EH (cell line): ENCODE data around the gene EMC9.
A peak's percentile ranks its signal among the peaks of the same experiment; 100 is the strongest.

Experiments
- DNase-seq: peaks from one replicate; pipeline ENCODE4 v3.0.0-alpha.2; 2015; ENCODE audit warnings: low read depth

Gene EMC9, protein sequence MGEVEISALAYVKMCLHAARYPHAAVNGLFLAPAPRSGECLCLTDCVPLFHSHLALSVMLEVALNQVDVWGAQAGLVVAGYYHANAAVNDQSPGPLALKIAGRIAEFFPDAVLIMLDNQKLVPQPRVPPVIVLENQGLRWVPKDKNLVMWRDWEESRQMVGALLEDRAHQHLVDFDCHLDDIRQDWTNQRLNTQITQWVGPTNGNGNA

GRCh38 chr14:24141097-24141880 lies at the start of gene EMC9:
EMC9 (minus strand) TSS chr14:24141591; CDS start chr14:24141304, 287 bp downstream.
- peak; percentile 100 for DNase-seq

GRCh38 chr14:24190416-24190815 lies 49.0 kb upstream of the EMC9 start:
- DNase-seq = no peak

GRCh38 chr14:24189460-24189859 lies 48.1 kb upstream of the EMC9 start:
- DNase-seq = no peak

GRCh38 chr14:24189059-24189375 lies 47.6 kb upstream of the EMC9 start:
- DNase-seq = no peak

- peak; percentile 98 for DNase-seq
Measured at GRCh38 chr14:24188251-24189058, 47.1 kb upstream of the EMC9 start, which contains the start of gene IPO4. IPO4 (minus strand) TSS chr14:24188816; CDS start chr14:24188787, 29 bp downstream.

GRCh38 chr14:24187539-24187915 lies 46.1 kb upstream of the EMC9 start:
- no peak for DNase-seq

DNA sequence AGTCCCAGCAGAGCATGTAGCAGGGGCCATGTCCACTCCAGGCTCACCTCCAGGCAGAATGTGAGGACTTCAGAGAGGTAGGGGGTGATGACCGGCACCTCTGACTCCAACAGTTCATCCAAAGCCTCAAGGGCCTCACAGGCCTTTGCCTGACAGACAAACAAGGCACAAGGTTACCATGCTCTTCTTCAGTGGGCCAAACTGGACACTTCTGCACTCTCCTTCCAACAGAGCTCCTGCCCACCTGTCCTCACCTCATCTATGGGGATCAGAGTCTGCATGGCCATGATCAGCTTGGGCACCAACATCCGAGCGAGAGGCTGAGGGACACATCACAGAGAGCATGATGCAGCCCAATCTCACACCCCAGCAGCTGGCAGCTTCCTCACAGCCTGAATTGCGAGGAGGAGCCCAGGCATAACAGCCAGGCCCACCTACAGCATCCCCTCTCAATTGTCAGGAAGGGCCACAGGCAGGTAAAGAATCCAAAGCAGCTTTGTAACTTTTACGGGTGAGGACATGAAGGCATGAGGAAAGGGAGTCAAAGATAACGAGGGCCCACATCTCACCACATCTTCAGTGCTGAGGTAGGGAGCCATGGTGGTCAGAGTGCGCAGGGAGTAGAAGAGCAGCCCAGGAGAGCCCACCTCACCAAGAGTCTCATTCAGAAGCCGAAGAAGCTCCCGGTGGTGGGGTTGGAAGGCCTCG lies 45.6 kb upstream of the EMC9 start:
- DNase-seq = no peak

DNA sequence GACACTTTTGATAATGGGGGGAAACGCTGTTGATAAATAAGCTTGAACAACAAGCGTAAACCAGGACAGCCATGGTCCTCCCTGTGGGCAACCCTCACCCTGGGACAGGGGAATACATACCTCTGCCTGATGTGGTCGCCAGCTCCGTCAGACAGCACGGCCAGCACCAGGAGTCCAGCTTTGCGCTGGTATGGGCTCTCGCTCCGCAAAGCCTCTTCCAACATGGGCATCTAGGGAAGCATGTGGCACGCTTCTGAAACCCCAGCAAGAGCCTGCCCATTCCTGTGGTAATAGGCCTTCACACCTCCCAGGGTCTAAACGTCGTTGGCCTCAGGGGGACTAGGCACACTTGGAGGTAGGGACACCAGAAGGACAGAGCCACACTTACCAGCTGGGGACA lies 44.4 kb upstream of the EMC9 start:
- DNase-seq = no peak

GRCh38 chr14:24185026-24185425 lies 43.6 kb upstream of the EMC9 start:
- DNase-seq = no peak

DNA sequence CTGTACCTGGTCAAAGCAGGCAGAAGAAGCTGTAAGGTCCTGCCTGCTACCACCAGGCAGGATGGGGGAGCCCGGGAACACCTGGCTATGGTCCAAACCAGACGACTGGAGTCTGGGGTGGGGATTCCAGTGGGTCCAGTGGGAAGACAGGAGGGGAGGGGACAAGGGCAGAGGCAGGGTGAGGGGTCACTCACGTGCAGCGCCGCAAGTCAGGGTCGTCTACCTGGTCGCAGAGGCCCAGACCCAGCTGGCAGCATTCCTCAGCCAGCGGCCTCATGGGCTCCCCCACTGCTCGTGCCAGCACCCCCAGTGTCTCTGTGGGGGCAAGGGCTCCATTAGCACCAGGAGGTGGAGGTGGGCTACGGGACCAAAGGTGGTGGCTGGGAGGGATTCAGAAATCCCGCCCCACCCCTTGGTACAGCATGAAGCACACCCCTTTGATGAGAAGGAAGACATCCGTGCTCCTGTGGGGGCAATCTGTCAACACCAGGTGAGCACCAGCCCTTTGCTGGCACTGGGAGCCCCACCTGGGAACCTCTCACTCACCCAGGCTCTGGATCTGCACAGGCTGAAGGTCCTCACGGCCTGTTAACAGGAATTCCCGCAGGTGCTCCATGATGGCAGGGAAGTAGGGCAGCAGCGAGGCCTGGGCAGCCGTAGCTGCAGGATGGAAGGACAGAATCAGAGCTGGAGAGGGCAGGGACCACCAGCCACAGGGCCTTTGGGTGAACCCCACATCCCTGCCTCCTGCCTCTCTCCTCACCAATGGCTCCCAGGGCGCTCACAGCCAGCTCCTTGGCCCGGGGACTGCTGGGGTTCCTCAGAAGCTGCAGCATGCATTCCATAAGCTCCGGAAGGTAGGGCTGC lies 42.9 kb upstream of the EMC9 start:
- no peak for DNase-seq

DNA sequence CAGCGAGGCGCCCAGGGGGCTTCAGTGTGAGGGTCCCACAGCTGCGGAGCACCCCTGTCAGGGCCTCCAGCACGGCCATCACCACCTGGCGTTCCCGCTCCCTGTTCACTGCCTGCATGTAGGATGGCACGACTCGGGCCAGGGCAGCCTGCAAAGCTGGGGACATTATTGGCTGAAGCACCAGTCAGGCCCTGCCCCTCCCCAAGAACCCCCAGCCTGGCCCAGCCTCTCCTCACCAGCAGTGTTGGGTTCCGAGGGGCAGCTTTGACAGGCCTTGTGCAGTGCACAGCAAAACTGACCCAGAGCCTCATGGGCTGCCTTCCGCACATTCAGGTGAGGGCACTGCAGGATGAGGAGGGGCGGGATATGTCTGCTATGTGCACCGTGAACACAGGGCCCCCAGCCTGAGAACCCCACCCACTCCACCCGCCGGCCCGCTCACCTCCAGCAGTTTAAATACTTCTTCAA lies 41.7 kb upstream of the EMC9 start:
- no peak for DNase-seq

GRCh38 chr14:24182110-24182882 lies 40.9 kb upstream of the EMC9 start:
- no peak for DNase-seq

GRCh38 chr14:24181371-24182077 lies 40.1 kb upstream of the EMC9 start:
- DNase-seq = no peak

DNA sequence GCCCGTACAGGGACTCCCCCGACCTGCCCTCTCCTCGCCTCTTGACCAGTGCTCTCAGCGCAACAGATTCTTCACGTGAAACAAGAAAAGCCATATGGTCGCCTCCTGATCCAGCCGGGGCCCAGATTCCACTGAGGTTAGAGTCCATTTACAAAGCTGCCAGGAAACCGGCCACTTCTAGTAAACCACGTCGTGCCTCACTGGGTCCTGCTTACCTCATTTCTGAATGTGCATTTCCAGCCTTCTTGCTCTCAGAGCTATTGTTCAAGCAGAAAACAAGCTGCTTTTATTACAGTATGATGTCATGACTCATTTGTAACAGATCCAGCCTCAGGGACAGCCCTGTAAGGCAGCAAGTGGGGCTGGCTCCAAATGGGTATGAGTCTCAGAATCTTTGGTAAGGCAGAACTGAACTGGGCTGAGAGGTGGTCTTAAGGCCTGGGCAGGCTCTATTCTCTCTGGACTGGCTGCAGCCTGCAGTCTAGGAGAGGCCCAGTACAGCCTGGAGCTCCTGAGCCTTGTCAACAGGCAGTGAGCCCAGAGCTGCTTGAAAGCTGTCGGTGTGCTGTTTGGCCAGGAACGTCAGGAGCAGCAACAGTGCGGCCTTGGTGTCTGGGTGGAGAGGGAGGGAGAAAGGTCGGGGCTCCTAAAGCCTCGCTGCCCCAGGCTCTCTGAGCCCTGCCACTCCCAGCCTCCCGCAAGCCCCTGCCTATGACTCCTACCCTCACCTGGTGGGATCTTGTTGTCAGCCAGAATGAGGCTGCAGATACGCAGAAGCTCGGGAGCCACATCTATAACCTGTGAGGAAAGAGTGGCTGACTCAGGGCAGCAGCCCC lies 38.8 kb upstream of the EMC9 start:
- peak; percentile 82 for DNase-seq

DNA sequence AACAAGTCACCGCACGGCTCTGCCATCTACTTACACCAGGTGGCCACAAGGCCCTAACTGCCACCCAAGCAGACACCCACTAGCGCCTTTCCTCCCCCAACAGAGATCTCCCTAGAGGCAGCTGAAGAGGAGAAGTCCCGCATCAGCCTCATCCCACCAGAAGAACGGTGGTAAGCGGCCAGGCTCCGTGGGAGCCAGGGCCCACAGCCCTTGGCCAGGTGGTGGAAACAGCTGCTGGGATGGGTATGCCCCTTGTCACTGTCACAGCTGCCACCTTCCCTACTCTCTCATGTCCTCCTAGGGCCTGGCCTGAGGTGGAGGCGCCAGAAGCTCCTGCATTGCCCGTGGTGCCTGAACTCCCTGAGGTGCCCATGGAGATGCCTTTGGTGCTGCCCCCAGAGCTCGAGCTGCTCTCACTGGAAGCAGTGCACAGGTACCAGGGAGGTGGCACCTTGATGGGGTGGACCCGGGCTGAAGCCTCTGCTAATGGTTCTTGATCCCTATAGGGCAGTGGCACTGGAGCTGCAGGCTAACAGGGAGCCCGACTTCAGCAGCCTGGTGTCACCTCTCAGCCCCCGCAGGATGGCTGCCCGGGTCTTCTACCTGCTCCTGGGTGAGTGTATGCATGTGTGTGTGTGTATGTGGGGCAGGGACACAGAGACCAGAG lies 38.0 kb upstream of the EMC9 start:
- no peak for DNase-seq

DNA sequence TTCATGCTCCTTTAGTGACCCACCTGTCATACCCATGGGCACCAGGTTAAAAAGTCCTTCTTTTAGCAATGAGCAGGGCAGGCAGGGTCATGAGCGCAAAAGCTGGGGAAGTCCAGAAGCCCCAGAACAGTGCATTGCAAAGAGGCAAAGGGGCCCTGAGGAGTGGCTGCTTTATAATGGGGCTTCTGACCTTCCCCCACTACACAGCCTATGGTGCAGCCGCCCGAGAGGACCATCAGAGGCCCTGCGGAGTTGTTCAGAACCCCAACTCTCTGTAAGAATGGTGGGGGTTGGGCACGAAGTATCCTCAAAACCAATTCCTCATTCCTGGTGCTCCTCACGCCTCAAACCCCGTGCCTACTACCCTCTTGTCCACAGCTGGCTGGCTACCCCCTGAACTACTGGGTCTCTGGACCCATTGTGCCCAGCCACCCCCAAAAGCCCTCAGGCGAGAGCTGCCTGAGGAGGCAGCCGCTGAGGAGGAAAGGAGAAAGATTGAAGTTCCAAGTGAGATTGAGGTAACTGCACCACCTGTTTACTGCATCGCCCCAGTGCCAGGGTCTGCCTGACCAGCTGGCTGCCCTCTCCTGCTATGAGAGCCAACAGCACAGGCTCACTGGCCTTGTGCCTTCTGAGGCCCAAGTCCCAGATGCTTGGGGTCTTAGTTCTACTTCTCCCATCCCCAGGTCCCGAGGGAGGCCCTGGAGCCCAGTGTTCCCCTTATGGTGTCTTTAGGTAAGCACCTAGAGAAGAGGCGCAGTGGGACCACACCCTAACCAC lies 37.2 kb upstream of the EMC9 start:
- no peak for DNase-seq

GRCh38 chr14:24177891-24178290 lies 36.5 kb upstream of the EMC9 start:
- no peak for DNase-seq
